HCT116 (cell line): ENCODE results near the gene FGFR3. TPM values are rescaled to one million over a fixed set of nuclear protein-coding genes. Genes with fewer than 3 reads are reported as not detected.

Experiments
- ATAC-seq: fragments of 200-7000 bp; cut with Tn5 transposase; 2 replicates; pipeline ENCODE4 v1.9.1; 2020; ENCODE audit warnings: mild to moderate bottlenecking, moderate library complexity
- BruUV-seq: library from RNA; stranded (reverse); fragments of 400-500 nt; replicated peaks from 2 replicates; lab custom pipeline; 2021; lab: Mats Ljungman, UMichigan
- CTCF ChIA-PET: fragments of 300-600 bp; sonication (Branson Sonifier 250); formaldehyde crosslinking; loops from one replicate; lab custom pipeline; 2021; ENCODE audit warnings: antibody characterized with exemption; lab: Charles Lee
- POLR2A ChIA-PET: fragments of 300-600, 350-600 bp; sonication (Branson Sonifier 250); formaldehyde crosslinking; loops from one replicate; lab custom pipeline; 2021; ENCODE audit warnings: antibody characterized with exemption; lab: Charles Lee
- RAD21 ChIA-PET, 2 experiments: fragments of 300-600 bp; sonication (Branson Sonifier 250); formaldehyde crosslinking; loops; one replicate each; lab custom pipeline; 2023; ENCODE audit warnings: low total read pairs in 2 of 2; ENCODE audit not compliant: uncharacterized antibody in 2 of 2, unreplicated experiment in 2 of 2, low non-redundant PET in 1 of 2; lab: Charles Lee
- DNase-seq: peaks from one replicate; pipeline ENCODE4 v3.0.0-alpha.2; 2010; ENCODE audit warnings: low read depth, low spot score
- H2AFZ ChIP-seq: fragments of 200-600 bp; shearing (Covaris generic), sonication (generic); 2 replicates; pipeline ENCODE4 v1.6.1; 2017; ENCODE audit warnings: low read depth, mixed run types, mixed read lengths, antibody characterized with exemption, low read length; ENCODE audit not compliant: poor library complexity, severe bottlenecking
- H3K27ac ChIP-seq: 2 replicates; pipeline ENCODE4 v1.5.1; 2012; ENCODE audit warnings: low read depth, low read length
- H3K27me3 ChIP-seq: fragments of 200-600 bp; sonication (generic); 2 replicates; pipeline ENCODE4 v1.6.1; 2016; ENCODE audit warnings: mixed run types, low read length, mixed read lengths; ENCODE audit not compliant: insufficient read depth
- H3K36me3 ChIP-seq, 2 experiments: fragments of 200-500 bp in 1 of 2; fragments of 200-600 bp in 1 of 2; sonication (Bioruptor generic) in 1 of 2; sonication (generic) in 1 of 2; 2 replicates each; pipeline versions ENCODE4 v1.5.1 to v1.6.1; 2014 to 2016; ENCODE audit warnings: low read length in 2 of 2, inconsistent platforms in 1 of 2, mixed read lengths in 1 of 2, mixed run types in 1 of 2; ENCODE audit not compliant: insufficient read depth in 2 of 2, control insufficient read depth in 1 of 2
- H3K4me1 ChIP-seq, 2 experiments: fragments of 200-600 bp in 1 of 2; sonication (generic) in 1 of 2; 2 replicates each; pipeline versions ENCODE4 v1.5.1 to v1.6.1; 2012 to 2017; ENCODE audit warnings: low read length in 2 of 2, inconsistent platforms in 1 of 2, mild to moderate bottlenecking in 1 of 2, mixed read lengths in 1 of 2, mixed run types in 1 of 2, moderate library complexity in 1 of 2; ENCODE audit not compliant: insufficient read depth in 2 of 2, control insufficient read depth in 1 of 2
- H3K4me2 ChIP-seq: fragments of 200-600 bp; sonication (generic); 2 replicates; pipeline ENCODE4 v1.6.1; 2017; ENCODE audit warnings: mixed run types, low read length, mixed read lengths
- H3K4me3 ChIP-seq, 2 experiments: fragments of 200-600 bp in 1 of 2; sonication (generic) in 1 of 2; replicated peaks in 1 of 2; 2 replicates each; pipeline ENCODE4 v1.5.1; 2011 to 2016; ENCODE audit warnings: low read length in 2 of 2, control low read depth in 1 of 2, low read depth in 1 of 2, mild to moderate bottlenecking in 1 of 2, mixed read lengths in 1 of 2, mixed run types in 1 of 2
- H3K79me2 ChIP-seq: fragments of 200-600 bp; sonication (generic); 2 replicates; pipeline ENCODE4 v1.6.1; 2017; ENCODE audit warnings: mild to moderate bottlenecking, mixed run types, low read length, moderate library complexity, mixed read lengths; ENCODE audit not compliant: insufficient read depth
- H3K9ac ChIP-seq: fragments of 200-600 bp; sonication (generic); 2 replicates; pipeline ENCODE4 v1.6.1; 2016; ENCODE audit warnings: low read length, mixed read lengths
- H3K9me2 ChIP-seq: fragments of 200-600 bp; sonication (generic), shearing (Covaris generic); 2 replicates; pipeline ENCODE4 v1.6.1; 2017; ENCODE audit warnings: mixed run types, mild to moderate bottlenecking, moderate library complexity; ENCODE audit not compliant: insufficient read depth
- H3K9me3 ChIP-seq, 2 experiments: fragments of 200-500 bp in 1 of 2; fragments of 200-600 bp in 1 of 2; sonication (Bioruptor generic) in 1 of 2; sonication (generic) in 1 of 2; 2 replicates each; pipeline ENCODE4 v1.6.1; 2014 to 2017; ENCODE audit warnings: low read length in 2 of 2, mixed read lengths in 2 of 2, inconsistent platforms in 1 of 2, low read depth in 1 of 2, mild to moderate bottlenecking in 1 of 2, mixed run types in 1 of 2, moderate library complexity in 1 of 2; ENCODE audit not compliant: control insufficient read depth in 1 of 2, insufficient read depth in 1 of 2
- H4K20me1 ChIP-seq: fragments of 200-600 bp; sonication (generic), shearing (Covaris generic); 2 replicates; pipeline ENCODE4 v1.6.1; 2017; ENCODE audit warnings: mixed run types, mild to moderate bottlenecking, moderate library complexity; ENCODE audit not compliant: insufficient read depth
- CBX3 ChIP-seq: IDR thresholded peaks from 2 replicates; pipeline ENCODE4 v1.6.1; 2012; ENCODE audit warnings: low read depth
- CEBPB ChIP-seq: IDR thresholded peaks from 2 replicates; pipeline ENCODE4 v1.6.1; 2012; ENCODE audit warnings: low read depth
- EGR1 ChIP-seq: IDR thresholded peaks from 2 replicates; pipeline ENCODE4 v1.6.1; 2012; ENCODE audit warnings: low read depth
- EZH2phosphoT487 ChIP-seq: fragments of 200-600 bp; IDR thresholded peaks from 2 replicates; pipeline ENCODE4 v1.6.1; 2018; ENCODE audit warnings: antibody characterized with exemption, borderline replicate concordance
- JUND ChIP-seq: IDR thresholded peaks from 2 replicates; pipeline ENCODE4 v1.6.1; 2012
- POLR2A ChIP-seq: IDR thresholded peaks from 2 replicates; pipeline ENCODE4 v1.7.0; 2011; ENCODE audit warnings: borderline replicate concordance; ENCODE audit not compliant: insufficient read depth, insufficient read length; ENCODE audit errors: extremely low read depth
- POLR2AphosphoS5 ChIP-seq: IDR thresholded peaks from 2 replicates; pipeline ENCODE4 v1.6.1; 2011; ENCODE audit warnings: mild to moderate bottlenecking, low read depth, low read length, moderate library complexity
- RAD21 ChIP-seq: IDR thresholded peaks from 2 replicates; pipeline ENCODE4 v1.6.1; 2012; ENCODE audit warnings: low read depth, mild to moderate bottlenecking
- SIN3A ChIP-seq: IDR thresholded peaks from 2 replicates; pipeline ENCODE4 v1.6.1; 2012; ENCODE audit warnings: low read depth
- SRF ChIP-seq: IDR thresholded peaks from 2 replicates; pipeline ENCODE4 v1.6.1; 2012; ENCODE audit warnings: low read depth
- TCF7L2 ChIP-seq: IDR thresholded peaks from 2 replicates; pipeline ENCODE4 v1.7.0; 2011; ENCODE audit warnings: borderline replicate concordance, inconsistent platforms; ENCODE audit not compliant: insufficient read depth, insufficient read length; ENCODE audit errors: extremely low read depth
- YY1 ChIP-seq: IDR thresholded peaks from 2 replicates; pipeline ENCODE4 v1.6.1; 2011; ENCODE audit warnings: low read length, low read depth, moderate library complexity, mild to moderate bottlenecking; ENCODE audit not compliant: insufficient replicate concordance; ENCODE audit errors: extremely low read depth
- ZFX ChIP-seq: fragments of 450-650 bp; IDR thresholded peaks from 2 replicates; pipeline ENCODE4 v1.6.1; 2017
- ZNF274 ChIP-seq: fragments of 200-500 bp; sonication (Bioruptor generic); IDR thresholded peaks from 2 replicates; pipeline ENCODE4 v1.6.1; 2014; ENCODE audit warnings: mild to moderate bottlenecking, low read depth, low read length, inconsistent platforms
- intact Hi-C: fragments of 100-400 bp; cut with micrococcal nuclease; formaldehyde crosslinking; loops from 2 replicates; pipeline ENCODE4 v1.10.0; 2022
- total RNA-seq: library from RNA; stranded (reverse); gene quantifications from one replicate; pipeline ENCODE4 v1.2.1, GENCODE V29; 2021; ENCODE audit not compliant: unreplicated experiment
- TF ChIP-seq, protein P1 (sequence below): IDR thresholded peaks from 2 replicates; pipeline ENCODE4 v1.6.1; 2012
- TF ChIP-seq, protein P2 (sequence below), 3 experiments: fragments of 200-600 bp in 1 of 3; sonication (generic) in 1 of 3; IDR thresholded peaks in 2 of 3; conservative IDR thresholded peaks in 1 of 3; 2 replicates each; pipeline ENCODE4 v1.5.1; 2012 to 2017; ENCODE audit warnings: low read depth in 2 of 3, low read length in 2 of 3, antibody characterized with exemption in 1 of 3, borderline replicate concordance in 1 of 3, control low read depth in 1 of 3, mild to moderate bottlenecking in 1 of 3, mixed read lengths in 1 of 3, mixed run types in 1 of 3, moderate library complexity in 1 of 3; ENCODE audit not compliant: insufficient read depth in 1 of 3
- TF ChIP-seq, protein P3 (sequence below): IDR thresholded peaks from 2 replicates; pipeline ENCODE4 v1.6.1; 2012
- TF ChIP-seq, protein P4 (sequence below): IDR thresholded peaks from 2 replicates; pipeline ENCODE4 v1.6.1; 2011; ENCODE audit warnings: mild to moderate bottlenecking, low read length, moderate library complexity; ENCODE audit not compliant: insufficient replicate concordance; ENCODE audit errors: extremely low read depth

The FGFR3 gene
- total RNA-seq, 1 experiment from 2014 or later, result 31.7 TPM

DNA sequence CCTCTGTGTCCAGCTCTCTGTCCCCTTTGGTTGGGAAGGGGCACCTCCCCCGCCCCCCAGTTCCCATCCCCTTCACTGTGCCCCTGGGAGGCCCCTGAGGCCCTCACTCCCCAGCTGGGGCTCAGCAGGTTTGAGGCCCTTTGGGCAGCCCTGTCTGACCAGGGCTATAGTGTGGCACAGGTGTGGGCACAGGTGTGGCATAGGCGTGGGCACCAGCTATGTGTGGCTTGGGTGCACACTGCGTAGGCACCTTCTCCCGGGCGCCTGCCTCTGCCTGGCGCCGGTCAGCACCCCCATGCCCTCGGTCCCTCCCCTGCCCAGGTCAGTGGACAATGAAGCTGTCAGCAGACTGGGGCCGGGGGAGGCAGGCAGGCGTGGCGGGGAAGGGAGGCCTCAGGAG, 7.5 kb upstream of the FGFR3 start:
- BruUV-seq, result no TSS peak
- no peaks in the 10 kb centered on the region for H3K27me3 ChIP-seq
- ChIA-PET RAD21 (no interaction called here), CTCF (interaction anchor here (0.6 to 1.4 kb wide), 2 partner anchors 10 to 18 kb away, joined by 3 to 4 read pairs; no protein-coding TSS in a partner anchor), POLR2A (no interaction called here)
- no peak for ATAC-seq
- no peak for DNase-seq
- H3K9me3 ChIP-seq, result no peaks in the 10 kb centered on the region
- no peak overlapping the region for H2AFZ ChIP-seq
- no peak for TF ChIP-seq EGR1
- no peak for TF ChIP-seq TCF7L2
- TF ChIP-seq POLR2A, result no peak
- TF ChIP-seq CBX3, result no peak
- no peak for TF ChIP-seq RAD21
- TF ChIP-seq, protein P1, sequence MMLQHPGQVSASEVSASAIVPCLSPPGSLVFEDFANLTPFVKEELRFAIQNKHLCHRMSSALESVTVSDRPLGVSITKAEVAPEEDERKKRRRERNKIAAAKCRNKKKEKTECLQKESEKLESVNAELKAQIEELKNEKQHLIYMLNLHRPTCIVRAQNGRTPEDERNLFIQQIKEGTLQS, result no peak
- TF ChIP-seq, protein P2, sequence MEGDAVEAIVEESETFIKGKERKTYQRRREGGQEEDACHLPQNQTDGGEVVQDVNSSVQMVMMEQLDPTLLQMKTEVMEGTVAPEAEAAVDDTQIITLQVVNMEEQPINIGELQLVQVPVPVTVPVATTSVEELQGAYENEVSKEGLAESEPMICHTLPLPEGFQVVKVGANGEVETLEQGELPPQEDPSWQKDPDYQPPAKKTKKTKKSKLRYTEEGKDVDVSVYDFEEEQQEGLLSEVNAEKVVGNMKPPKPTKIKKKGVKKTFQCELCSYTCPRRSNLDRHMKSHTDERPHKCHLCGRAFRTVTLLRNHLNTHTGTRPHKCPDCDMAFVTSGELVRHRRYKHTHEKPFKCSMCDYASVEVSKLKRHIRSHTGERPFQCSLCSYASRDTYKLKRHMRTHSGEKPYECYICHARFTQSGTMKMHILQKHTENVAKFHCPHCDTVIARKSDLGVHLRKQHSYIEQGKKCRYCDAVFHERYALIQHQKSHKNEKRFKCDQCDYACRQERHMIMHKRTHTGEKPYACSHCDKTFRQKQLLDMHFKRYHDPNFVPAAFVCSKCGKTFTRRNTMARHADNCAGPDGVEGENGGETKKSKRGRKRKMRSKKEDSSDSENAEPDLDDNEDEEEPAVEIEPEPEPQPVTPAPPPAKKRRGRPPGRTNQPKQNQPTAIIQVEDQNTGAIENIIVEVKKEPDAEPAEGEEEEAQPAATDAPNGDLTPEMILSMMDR (IDR thresholded peaks at IDR 0.05 in 2 of 3, conservative IDR thresholded peaks at IDR 0.05 in 1 of 3; ENCODE audit: borderline replicate concordance in 1 of 3, insufficient read depth in 1 of 3, low read depth in 2 of 3, low read length in 2 of 3), result no peak
- no peak for TF ChIP-seq SRF
- no peak for TF ChIP-seq YY1
- TF ChIP-seq, protein P3, sequence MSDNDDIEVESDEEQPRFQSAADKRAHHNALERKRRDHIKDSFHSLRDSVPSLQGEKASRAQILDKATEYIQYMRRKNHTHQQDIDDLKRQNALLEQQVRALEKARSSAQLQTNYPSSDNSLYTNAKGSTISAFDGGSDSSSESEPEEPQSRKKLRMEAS, result no peak
- TF ChIP-seq, protein P4, sequence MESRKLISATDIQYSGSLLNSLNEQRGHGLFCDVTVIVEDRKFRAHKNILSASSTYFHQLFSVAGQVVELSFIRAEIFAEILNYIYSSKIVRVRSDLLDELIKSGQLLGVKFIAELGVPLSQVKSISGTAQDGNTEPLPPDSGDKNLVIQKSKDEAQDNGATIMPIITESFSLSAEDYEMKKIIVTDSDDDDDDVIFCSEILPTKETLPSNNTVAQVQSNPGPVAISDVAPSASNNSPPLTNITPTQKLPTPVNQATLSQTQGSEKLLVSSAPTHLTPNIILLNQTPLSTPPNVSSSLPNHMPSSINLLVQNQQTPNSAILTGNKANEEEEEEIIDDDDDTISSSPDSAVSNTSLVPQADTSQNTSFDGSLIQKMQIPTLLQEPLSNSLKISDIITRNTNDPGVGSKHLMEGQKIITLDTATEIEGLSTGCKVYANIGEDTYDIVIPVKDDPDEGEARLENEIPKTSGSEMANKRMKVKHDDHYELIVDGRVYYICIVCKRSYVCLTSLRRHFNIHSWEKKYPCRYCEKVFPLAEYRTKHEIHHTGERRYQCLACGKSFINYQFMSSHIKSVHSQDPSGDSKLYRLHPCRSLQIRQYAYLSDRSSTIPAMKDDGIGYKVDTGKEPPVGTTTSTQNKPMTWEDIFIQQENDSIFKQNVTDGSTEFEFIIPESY, result no peak
- TF ChIP-seq SIN3A, result no peak
- TF ChIP-seq POLR2AphosphoS5, result no peak
- TF ChIP-seq EZH2phosphoT487, result no peak
- no peak for TF ChIP-seq JUND
- no peak for TF ChIP-seq ZNF274
- TF ChIP-seq CEBPB, result no peak
- TF ChIP-seq ZFX, result no peak
- no peaks in the 10 kb centered on the region for H3K79me2 ChIP-seq
- no peak overlapping the region for H3K4me2 ChIP-seq
- no peak overlapping the region for H3K4me3 ChIP-seq
- H3K9me2 ChIP-seq, result no peaks in the 10 kb centered on the region
- H4K20me1 ChIP-seq, result no peaks in the 10 kb centered on the region
- H3K27ac ChIP-seq, result no peak overlapping the region
- peaks cover 0 to 4% of the 10 kb centered on the region in 2 experiments; a peak in 2 of 4 replicates for H3K4me1 ChIP-seq
- H3K36me3 ChIP-seq, result no peaks in the 10 kb centered on the region
- intact Hi-C loops, result no loop called here
- no peak overlapping the region for H3K9ac ChIP-seq
